Ovary (tissue), 3 donors: ENCODE data around the gene SMAD2.

Experiments
- CTCF ChIP-seq, 3 donors: fragments of 450-650 bp in 2 of 3; fragments of 200-600 bp in 1 of 3; IDR thresholded peaks; one replicate each; pipeline versions ENCODE4 v1.5.1 to v1.8.0; 2016 to 2022; ENCODE audit warnings: antibody characterized with exemption in 3 of 3, mild to moderate bottlenecking in 1 of 3
- EP300 ChIP-seq: sonication (generic); formaldehyde crosslinking; IDR thresholded peaks from one replicate; pipeline ENCODE4 v1.6.1; 2017; ENCODE audit warnings: antibody characterized with exemption
- donor health status: DM: no; HTN: no; CAD: no.

- TF ChIP-seq CTCF (IDR thresholded peaks at IDR 0.05), result no peak
- no peak for TF ChIP-seq EP300
Observed at GRCh38 chr18:47881752-47882455, 48.6 kb downstream of the SMAD2 start.
